WTC11 (cell line): ENCODE results near the gene ATMIN. TPM values are rescaled to one million over a fixed set of nuclear protein-coding genes. Genes with fewer than 3 reads are reported as not detected.

Experiments
- ATAC-seq: fragments of 200-7000 bp; cut with Tn5 transposase; 2 replicates; pipeline ENCODE4 v1.10.0; 2021; ENCODE audit warnings: mild to moderate bottlenecking, moderate library complexity
- CTCF ChIA-PET: fragments of 300-600 bp; sonication (Branson Sonifier 250); formaldehyde crosslinking; loops from one replicate; lab custom pipeline; 2021; ENCODE audit warnings: antibody characterized with exemption; lab: Charles Lee
- POLR2A ChIA-PET: fragments of 350-600 bp; sonication (Branson Sonifier 250); formaldehyde crosslinking; loops from one replicate; lab custom pipeline; 2021; ENCODE audit warnings: antibody characterized with exemption; lab: Charles Lee
- DNase-seq: peaks from one replicate; pipeline ENCODE4 v3.0.0; 2021; ENCODE audit warnings: low spot score
- H3K27ac Mint-ChIP-seq: 2 replicates; pipeline ENCODE4 v1.8.0; 2021; ENCODE audit warnings: mixed read lengths
- H3K27me3 Mint-ChIP-seq: 2 replicates; pipeline ENCODE4 v1.8.0; 2021; ENCODE audit warnings: low read depth, mild to moderate bottlenecking, moderate library complexity, mixed read lengths
- H3K36me3 Mint-ChIP-seq: 2 replicates; pipeline ENCODE4 v1.8.0; 2021; ENCODE audit warnings: mixed read lengths
- H3K4me1 Mint-ChIP-seq: 2 replicates; pipeline ENCODE4 v1.8.0; 2022; ENCODE audit warnings: mixed read lengths
- H3K4me3 Mint-ChIP-seq: 2 replicates; pipeline ENCODE4 v1.8.0; 2021; ENCODE audit warnings: mild to moderate bottlenecking, moderate library complexity, mixed read lengths
- H3K9me3 Mint-ChIP-seq: 2 replicates; pipeline ENCODE4 v1.8.0; 2021; ENCODE audit warnings: mixed read lengths
- CREM ChIP-seq: sonication (generic); formaldehyde crosslinking; IDR thresholded peaks from 2 replicates; pipeline ENCODE4 v1.8.1; 2022; ENCODE audit warnings: mild to moderate bottlenecking, missing genetic modification reagents, moderate library complexity
- GRHL2 ChIP-seq: fragments of 250-450 bp; sonication (Bioruptor Pico); IDR thresholded peaks from 2 replicates; pipeline ENCODE4 v1.8.0; 2022; ENCODE audit warnings: mild to moderate bottlenecking, moderate library complexity; ENCODE audit not compliant: insufficient replicate concordance, severe bottlenecking
- PRRX2 ChIP-seq: fragments of 250-450 bp; sonication (Bioruptor Pico); IDR thresholded peaks from 2 replicates; pipeline ENCODE4 v1.8.0; 2021; ENCODE audit warnings: mild to moderate bottlenecking
- TCF7 ChIP-seq: sonication (generic); formaldehyde crosslinking; IDR thresholded peaks from 2 replicates; pipeline ENCODE4 v1.8.0; 2022; ENCODE audit warnings: mild to moderate bottlenecking, low read depth, missing genetic modification reagents, moderate library complexity
- ZBTB21 ChIP-seq: sonication (generic); formaldehyde crosslinking; IDR thresholded peaks from 2 replicates; pipeline ENCODE4 v1.8.1; 2023; ENCODE audit warnings: mild to moderate bottlenecking, missing genetic modification reagents, borderline replicate concordance
- ZNF396 ChIP-seq: fragments of 250-450 bp; sonication (Bioruptor Pico); IDR thresholded peaks from 2 replicates; pipeline ENCODE4 v1.8.0; 2021; ENCODE audit warnings: mild to moderate bottlenecking, moderate library complexity, borderline replicate concordance
- ZNF671 ChIP-seq: fragments of 250-450 bp; sonication (Bioruptor Pico); IDR thresholded peaks from 2 replicates; pipeline ENCODE4 v1.8.0; 2021; ENCODE audit warnings: mild to moderate bottlenecking
- total RNA-seq: library from RNA; stranded (reverse); gene quantifications from 3 replicates; pipeline ENCODE4 v1.2.3, GENCODE V29; 2021
- TF ChIP-seq, protein P1 (sequence below): sonication (generic); formaldehyde crosslinking; IDR thresholded peaks from 2 replicates; pipeline ENCODE4 v1.8.1; 2022; ENCODE audit warnings: low read depth, missing genetic modification reagents, borderline replicate concordance
- TF ChIP-seq, protein P2 (sequence below): sonication (generic); formaldehyde crosslinking; IDR thresholded peaks from 2 replicates; pipeline ENCODE4 v1.8.0; 2022; ENCODE audit warnings: mild to moderate bottlenecking, missing genetic modification reagents
- TF ChIP-seq, protein P3 (sequence below): fragments of 250-450 bp; sonication (Bioruptor Pico); IDR thresholded peaks from 2 replicates; pipeline ENCODE4 v1.8.0; 2021; ENCODE audit warnings: mild to moderate bottlenecking
- TF ChIP-seq, protein P4 (sequence below): sonication (generic); formaldehyde crosslinking; IDR thresholded peaks from 2 replicates; pipeline ENCODE4 v1.8.0; 2023; ENCODE audit warnings: missing genetic modification reagents
- TF ChIP-seq, protein P5 (sequence below): fragments of 250-450 bp; sonication (Bioruptor Pico); IDR thresholded peaks from 2 replicates; pipeline ENCODE4 v1.9.0; 2021; ENCODE audit warnings: moderate library complexity, mild to moderate bottlenecking, inconsistent platforms, borderline replicate concordance
- TF ChIP-seq, protein P6 (sequence below): sonication (generic); formaldehyde crosslinking; IDR thresholded peaks from 2 replicates; pipeline ENCODE4 v1.8.1; 2023; ENCODE audit warnings: mild to moderate bottlenecking, moderate library complexity, missing genetic modification reagents
- TF ChIP-seq, protein P7 (sequence below): fragments of 250-450 bp; sonication (Bioruptor Pico); IDR thresholded peaks from 2 replicates; pipeline ENCODE4 v1.9.0; 2021; ENCODE audit warnings: mild to moderate bottlenecking
- TF ChIP-seq, protein P8 (sequence below): fragments of 250-450 bp; sonication (Bioruptor Pico); IDR thresholded peaks from 2 replicates; pipeline ENCODE4 v2.1.2; 2022; ENCODE audit warnings: mild to moderate bottlenecking, moderate library complexity
- TF ChIP-seq, protein P9 (sequence below): sonication (generic); formaldehyde crosslinking; IDR thresholded peaks from 2 replicates; pipeline ENCODE4 v1.8.0; 2023; ENCODE audit warnings: missing genetic modification reagents, mild to moderate bottlenecking, borderline replicate concordance
- TF ChIP-seq, protein P10 (sequence below): fragments of 200-600 bp; IDR thresholded peaks from 2 replicates; pipeline ENCODE4 v1.8.0; 2022; ENCODE audit warnings: antibody characterized with exemption

ATMIN gene
- total RNA-seq, 1 experiment from 2014 or later = 43.1 TPM

DNA sequence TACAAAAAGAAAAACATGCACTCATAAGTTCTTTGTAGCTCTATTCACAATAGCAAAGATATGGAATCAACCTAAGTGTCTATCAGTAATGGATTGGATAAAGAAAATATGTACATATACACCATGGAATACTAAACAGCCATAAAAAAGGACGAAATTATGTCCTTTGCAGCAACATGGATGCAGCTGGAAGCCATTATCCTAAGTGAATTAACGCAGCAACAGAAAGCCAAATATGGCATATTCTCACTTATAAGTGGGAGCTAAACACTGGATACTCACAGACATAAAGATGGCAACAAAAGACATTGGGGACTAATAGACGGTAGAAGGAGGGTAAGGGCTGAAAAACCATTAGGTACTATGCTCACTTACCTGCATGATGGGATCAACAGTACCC is 34.8 kb upstream of the ATMIN start:
- no peak for DNase-seq
- POLR2A ChIA-PET = no interaction called here
- TF ChIP-seq ZNF671 (CRISPR knock-in tag) = no peak
- TF ChIP-seq, protein P1, sequence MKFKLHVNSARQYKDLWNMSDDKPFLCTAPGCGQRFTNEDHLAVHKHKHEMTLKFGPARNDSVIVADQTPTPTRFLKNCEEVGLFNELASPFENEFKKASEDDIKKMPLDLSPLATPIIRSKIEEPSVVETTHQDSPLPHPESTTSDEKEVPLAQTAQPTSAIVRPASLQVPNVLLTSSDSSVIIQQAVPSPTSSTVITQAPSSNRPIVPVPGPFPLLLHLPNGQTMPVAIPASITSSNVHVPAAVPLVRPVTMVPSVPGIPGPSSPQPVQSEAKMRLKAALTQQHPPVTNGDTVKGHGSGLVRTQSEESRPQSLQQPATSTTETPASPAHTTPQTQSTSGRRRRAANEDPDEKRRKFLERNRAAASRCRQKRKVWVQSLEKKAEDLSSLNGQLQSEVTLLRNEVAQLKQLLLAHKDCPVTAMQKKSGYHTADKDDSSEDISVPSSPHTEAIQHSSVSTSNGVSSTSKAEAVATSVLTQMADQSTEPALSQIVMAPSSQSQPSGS = no peak
- TF ChIP-seq, all 79 proteins: peak for 0
- no peak for ATAC-seq
- Mint-ChIP-seq H3K9me3 (peaks cover 17% of the 10 kb centered on the region), H3K27me3 (no peaks in the 10 kb centered on the region), H3K27ac (no peak overlapping the region), H3K4me1 (peaks cover 21% of the 10 kb centered on the region), H3K4me3 (no peak overlapping the region), H3K36me3 (peaks cover 9% of the 10 kb centered on the region)
- CTCF ChIA-PET = no interaction called here

DNA sequence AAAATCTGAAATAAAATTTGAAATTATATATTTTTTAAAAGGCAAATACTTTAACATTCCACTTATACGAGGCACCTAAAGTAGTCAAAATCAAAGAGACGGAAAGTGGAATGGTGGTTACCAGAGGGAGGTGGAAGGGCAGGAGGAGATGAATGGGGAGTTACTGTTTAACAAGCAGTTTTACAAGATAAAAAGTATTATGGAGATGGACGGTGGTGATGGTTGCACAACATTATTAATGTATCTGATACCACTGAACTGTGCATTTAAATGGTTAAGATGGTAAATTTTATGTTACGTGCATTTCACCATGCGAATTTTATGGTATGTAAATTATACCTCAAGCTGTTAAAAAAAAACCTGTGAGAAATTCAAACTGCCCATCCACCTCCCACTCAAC is 34.3 kb upstream of the ATMIN start:
- Mint-ChIP-seq H3K27ac (no peak overlapping the region), H3K4me3 (no peak overlapping the region), H3K27me3 (no peaks in the 10 kb centered on the region), H3K9me3 (peaks cover 17% of the 10 kb centered on the region), H3K4me1 (peaks cover 24% of the 10 kb centered on the region), H3K36me3 (peaks cover 9% of the 10 kb centered on the region)
- no peak for DNase-seq
- POLR2A ChIA-PET = no interaction called here
- no peak for ATAC-seq
- CTCF ChIA-PET = interaction anchor here (1.8 kb wide), 1 partner anchor 35 kb away, joined by 6 read pairs; the partner anchor contains the start of gene ATMIN
- TF ChIP-seq, protein P2, sequence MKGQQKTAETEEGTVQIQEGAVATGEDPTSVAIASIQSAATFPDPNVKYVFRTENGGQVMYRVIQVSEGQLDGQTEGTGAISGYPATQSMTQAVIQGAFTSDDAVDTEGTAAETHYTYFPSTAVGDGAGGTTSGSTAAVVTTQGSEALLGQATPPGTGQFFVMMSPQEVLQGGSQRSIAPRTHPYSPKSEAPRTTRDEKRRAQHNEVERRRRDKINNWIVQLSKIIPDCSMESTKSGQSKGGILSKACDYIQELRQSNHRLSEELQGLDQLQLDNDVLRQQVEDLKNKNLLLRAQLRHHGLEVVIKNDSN (CRISPR knock-in tag) = no peak
- TF ChIP-seq, protein P3, sequence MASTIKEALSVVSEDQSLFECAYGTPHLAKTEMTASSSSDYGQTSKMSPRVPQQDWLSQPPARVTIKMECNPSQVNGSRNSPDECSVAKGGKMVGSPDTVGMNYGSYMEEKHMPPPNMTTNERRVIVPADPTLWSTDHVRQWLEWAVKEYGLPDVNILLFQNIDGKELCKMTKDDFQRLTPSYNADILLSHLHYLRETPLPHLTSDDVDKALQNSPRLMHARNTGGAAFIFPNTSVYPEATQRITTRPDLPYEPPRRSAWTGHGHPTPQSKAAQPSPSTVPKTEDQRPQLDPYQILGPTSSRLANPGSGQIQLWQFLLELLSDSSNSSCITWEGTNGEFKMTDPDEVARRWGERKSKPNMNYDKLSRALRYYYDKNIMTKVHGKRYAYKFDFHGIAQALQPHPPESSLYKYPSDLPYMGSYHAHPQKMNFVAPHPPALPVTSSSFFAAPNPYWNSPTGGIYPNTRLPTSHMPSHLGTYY (CRISPR knock-in tag) = no peak
- TF ChIP-seq ZBTB21 (CRISPR knock-in tag) (no peak), CREM (CRISPR knock-in tag) (no peak), TCF7 (CRISPR knock-in tag) (no peak), ZNF396 (no peak), GRHL2 (CRISPR knock-in tag) (no peak), PRRX2 (CRISPR knock-in tag) (no peak)
- TF ChIP-seq, protein P4, sequence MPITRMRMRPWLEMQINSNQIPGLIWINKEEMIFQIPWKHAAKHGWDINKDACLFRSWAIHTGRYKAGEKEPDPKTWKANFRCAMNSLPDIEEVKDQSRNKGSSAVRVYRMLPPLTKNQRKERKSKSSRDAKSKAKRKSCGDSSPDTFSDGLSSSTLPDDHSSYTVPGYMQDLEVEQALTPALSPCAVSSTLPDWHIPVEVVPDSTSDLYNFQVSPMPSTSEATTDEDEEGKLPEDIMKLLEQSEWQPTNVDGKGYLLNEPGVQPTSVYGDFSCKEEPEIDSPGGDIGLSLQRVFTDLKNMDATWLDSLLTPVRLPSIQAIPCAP (CRISPR knock-in tag) = no peak
- TF ChIP-seq, protein P5, sequence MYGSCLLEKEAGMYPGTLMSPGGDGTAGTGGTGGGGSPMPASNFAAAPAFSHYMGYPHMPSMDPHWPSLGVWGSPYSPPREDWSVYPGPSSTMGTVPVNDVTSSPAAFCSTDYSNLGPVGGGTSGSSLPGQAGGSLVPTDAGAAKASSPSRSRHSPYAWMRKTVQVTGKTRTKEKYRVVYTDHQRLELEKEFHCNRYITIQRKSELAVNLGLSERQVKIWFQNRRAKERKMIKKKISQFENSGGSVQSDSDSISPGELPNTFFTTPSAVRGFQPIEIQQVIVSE (CRISPR knock-in tag) = no peak
- TF ChIP-seq, protein P6, sequence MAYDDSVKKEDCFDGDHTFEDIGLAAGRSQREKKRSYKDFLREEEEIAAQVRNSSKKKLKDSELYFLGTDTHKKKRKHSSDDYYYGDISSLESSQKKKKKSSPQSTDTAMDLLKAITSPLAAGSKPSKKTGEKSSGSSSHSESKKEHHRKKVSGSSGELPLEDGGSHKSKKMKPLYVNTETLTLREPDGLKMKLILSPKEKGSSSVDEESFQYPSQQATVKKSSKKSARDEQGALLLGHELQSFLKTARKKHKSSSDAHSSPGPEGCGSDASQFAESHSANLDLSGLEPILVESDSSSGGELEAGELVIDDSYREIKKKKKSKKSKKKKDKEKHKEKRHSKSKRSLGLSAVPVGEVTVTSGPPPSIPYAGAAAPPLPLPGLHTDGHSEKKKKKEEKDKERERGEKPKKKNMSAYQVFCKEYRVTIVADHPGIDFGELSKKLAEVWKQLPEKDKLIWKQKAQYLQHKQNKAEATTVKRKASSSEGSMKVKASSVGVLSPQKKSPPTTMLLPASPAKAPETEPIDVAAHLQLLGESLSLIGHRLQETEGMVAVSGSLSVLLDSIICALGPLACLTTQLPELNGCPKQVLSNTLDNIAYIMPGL (CRISPR knock-in tag) = no peak
- TF ChIP-seq, protein P7, sequence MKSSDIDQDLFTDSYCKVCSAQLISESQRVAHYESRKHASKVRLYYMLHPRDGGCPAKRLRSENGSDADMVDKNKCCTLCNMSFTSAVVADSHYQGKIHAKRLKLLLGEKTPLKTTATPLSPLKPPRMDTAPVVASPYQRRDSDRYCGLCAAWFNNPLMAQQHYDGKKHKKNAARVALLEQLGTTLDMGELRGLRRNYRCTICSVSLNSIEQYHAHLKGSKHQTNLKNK = no peak
- TF ChIP-seq, protein P8, sequence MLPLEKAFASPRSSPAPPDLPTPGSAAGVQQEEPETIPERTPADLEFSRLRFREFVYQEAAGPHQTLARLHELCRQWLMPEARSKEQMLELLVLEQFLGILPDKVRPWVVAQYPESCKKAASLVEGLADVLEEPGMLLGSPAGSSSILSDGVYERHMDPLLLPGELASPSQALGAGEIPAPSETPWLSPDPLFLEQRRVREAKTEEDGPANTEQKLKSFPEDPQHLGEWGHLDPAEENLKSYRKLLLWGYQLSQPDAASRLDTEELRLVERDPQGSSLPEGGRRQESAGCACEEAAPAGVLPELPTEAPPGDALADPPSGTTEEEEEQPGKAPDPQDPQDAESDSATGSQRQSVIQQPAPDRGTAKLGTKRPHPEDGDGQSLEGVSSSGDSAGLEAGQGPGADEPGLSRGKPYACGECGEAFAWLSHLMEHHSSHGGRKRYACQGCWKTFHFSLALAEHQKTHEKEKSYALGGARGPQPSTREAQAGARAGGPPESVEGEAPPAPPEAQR = no peak
- TF ChIP-seq, protein P9, sequence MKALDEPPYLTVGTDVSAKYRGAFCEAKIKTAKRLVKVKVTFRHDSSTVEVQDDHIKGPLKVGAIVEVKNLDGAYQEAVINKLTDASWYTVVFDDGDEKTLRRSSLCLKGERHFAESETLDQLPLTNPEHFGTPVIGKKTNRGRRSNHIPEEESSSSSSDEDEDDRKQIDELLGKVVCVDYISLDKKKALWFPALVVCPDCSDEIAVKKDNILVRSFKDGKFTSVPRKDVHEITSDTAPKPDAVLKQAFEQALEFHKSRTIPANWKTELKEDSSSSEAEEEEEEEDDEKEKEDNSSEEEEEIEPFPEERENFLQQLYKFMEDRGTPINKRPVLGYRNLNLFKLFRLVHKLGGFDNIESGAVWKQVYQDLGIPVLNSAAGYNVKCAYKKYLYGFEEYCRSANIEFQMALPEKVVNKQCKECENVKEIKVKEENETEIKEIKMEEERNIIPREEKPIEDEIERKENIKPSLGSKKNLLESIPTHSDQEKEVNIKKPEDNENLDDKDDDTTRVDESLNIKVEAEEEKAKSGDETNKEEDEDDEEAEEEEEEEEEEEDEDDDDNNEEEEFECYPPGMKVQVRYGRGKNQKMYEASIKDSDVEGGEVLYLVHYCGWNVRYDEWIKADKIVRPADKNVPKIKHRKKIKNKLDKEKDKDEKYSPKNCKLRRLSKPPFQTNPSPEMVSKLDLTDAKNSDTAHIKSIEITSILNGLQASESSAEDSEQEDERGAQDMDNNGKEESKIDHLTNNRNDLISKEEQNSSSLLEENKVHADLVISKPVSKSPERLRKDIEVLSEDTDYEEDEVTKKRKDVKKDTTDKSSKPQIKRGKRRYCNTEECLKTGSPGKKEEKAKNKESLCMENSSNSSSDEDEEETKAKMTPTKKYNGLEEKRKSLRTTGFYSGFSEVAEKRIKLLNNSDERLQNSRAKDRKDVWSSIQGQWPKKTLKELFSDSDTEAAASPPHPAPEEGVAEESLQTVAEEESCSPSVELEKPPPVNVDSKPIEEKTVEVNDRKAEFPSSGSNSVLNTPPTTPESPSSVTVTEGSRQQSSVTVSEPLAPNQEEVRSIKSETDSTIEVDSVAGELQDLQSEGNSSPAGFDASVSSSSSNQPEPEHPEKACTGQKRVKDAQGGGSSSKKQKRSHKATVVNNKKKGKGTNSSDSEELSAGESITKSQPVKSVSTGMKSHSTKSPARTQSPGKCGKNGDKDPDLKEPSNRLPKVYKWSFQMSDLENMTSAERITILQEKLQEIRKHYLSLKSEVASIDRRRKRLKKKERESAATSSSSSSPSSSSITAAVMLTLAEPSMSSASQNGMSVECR (CRISPR knock-in tag) = no peak
- TF ChIP-seq, protein P10, sequence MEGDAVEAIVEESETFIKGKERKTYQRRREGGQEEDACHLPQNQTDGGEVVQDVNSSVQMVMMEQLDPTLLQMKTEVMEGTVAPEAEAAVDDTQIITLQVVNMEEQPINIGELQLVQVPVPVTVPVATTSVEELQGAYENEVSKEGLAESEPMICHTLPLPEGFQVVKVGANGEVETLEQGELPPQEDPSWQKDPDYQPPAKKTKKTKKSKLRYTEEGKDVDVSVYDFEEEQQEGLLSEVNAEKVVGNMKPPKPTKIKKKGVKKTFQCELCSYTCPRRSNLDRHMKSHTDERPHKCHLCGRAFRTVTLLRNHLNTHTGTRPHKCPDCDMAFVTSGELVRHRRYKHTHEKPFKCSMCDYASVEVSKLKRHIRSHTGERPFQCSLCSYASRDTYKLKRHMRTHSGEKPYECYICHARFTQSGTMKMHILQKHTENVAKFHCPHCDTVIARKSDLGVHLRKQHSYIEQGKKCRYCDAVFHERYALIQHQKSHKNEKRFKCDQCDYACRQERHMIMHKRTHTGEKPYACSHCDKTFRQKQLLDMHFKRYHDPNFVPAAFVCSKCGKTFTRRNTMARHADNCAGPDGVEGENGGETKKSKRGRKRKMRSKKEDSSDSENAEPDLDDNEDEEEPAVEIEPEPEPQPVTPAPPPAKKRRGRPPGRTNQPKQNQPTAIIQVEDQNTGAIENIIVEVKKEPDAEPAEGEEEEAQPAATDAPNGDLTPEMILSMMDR = no peak
- TF ChIP-seq, protein P1 = no peak
